Parathyroid adenoma (tissue), 2 donors: ENCODE data around the gene CACNA1C.

Experiments used
- H2AFZ ChIP-seq: fragments of 300-600 bp; sonication (generic); one replicate; pipeline ENCODE4 v1.7.0; 2017; ENCODE audit warnings: antibody characterized with exemption, mild to moderate bottlenecking
- H3K27ac ChIP-seq: fragments of 300-600 bp; sonication (generic); one replicate; pipeline ENCODE4 v1.7.0; 2017
- H3K27me3 ChIP-seq: fragments of 300-600 bp; sonication (generic); one replicate; pipeline ENCODE4 v1.7.0; 2017; ENCODE audit warnings: low read length; ENCODE audit not compliant: control insufficient read depth, insufficient read depth
- H3K36me3 ChIP-seq: fragments of 300-600 bp; sonication (generic); one replicate; pipeline ENCODE4 v1.7.0; 2017; ENCODE audit warnings: low read length; ENCODE audit not compliant: control insufficient read depth, insufficient read depth
- H3K4me1 ChIP-seq: fragments of 300-600 bp; sonication (generic); one replicate; pipeline ENCODE4 v1.7.0; 2017; ENCODE audit warnings: control low read depth
- H3K4me2 ChIP-seq: fragments of 300-600 bp; sonication (generic); one replicate; pipeline ENCODE4 v1.7.0; 2017; ENCODE audit warnings: low read length
- H3K4me3 ChIP-seq: fragments of 300-600 bp; sonication (generic); one replicate; pipeline ENCODE4 v1.7.0; 2017; ENCODE audit warnings: low read depth, low read length
- H3K79me2 ChIP-seq: fragments of 300-600 bp; sonication (generic); one replicate; pipeline ENCODE4 v1.7.0; 2017; ENCODE audit warnings: control low read depth
- H3K9ac ChIP-seq: fragments of 300-600 bp; sonication (generic); one replicate; pipeline ENCODE4 v1.7.0; 2017; ENCODE audit warnings: mild to moderate bottlenecking
- H3K9me3 ChIP-seq: fragments of 300-600 bp; sonication (generic); one replicate; pipeline ENCODE4 v1.7.0; 2017; ENCODE audit warnings: low read length; ENCODE audit not compliant: control insufficient read depth
- CTCF ChIP-seq: fragments of 300-600 bp; sonication (generic); IDR thresholded peaks from one replicate; pipeline ENCODE4 v1.7.0; 2017; ENCODE audit warnings: antibody characterized with exemption, mild to moderate bottlenecking
- donor health status: primary hyperparathyroidism.

The CACNA1C gene

GRCh38 chr12:2623472-2623871, 570.7 kb downstream of the CACNA1C start:
- no peak overlapping the region for H2AFZ ChIP-seq
- TF ChIP-seq CTCF: no peak
- no peak overlapping the region for H3K9ac ChIP-seq
- H3K27ac ChIP-seq: no peak overlapping the region
- H3K4me1 ChIP-seq: no peaks in the 10 kb centered on the region
- no peaks in the 10 kb centered on the region for H3K27me3 ChIP-seq
- H3K36me3 ChIP-seq: no peaks in the 10 kb centered on the region
- no peak overlapping the region for H3K4me2 ChIP-seq
- H3K79me2 ChIP-seq: no peaks in the 10 kb centered on the region
- no peaks in the 10 kb centered on the region for H3K9me3 ChIP-seq
- H3K4me3 ChIP-seq: no peak overlapping the region

- H3K4me3 ChIP-seq: no peak overlapping the region
- H3K27ac ChIP-seq: no peak overlapping the region
Measured at GRCh38 chr12:2624543-2625288, 571.9 kb downstream of the CACNA1C start.

GRCh38 chr12:2625289-2625612, 572.5 kb downstream of the CACNA1C start:
- no peaks in the 10 kb centered on the region for H3K4me1 ChIP-seq
- H3K27ac ChIP-seq: no peak overlapping the region
- H3K4me2 ChIP-seq: no peak overlapping the region
- H2AFZ ChIP-seq: no peak overlapping the region
- H3K9me3 ChIP-seq: no peaks in the 10 kb centered on the region
- H3K79me2 ChIP-seq: no peaks in the 10 kb centered on the region
- TF ChIP-seq CTCF: no peak
- H3K4me3 ChIP-seq: no peak overlapping the region
- no peaks in the 10 kb centered on the region for H3K27me3 ChIP-seq
- no peaks in the 10 kb centered on the region for H3K36me3 ChIP-seq
- H3K9ac ChIP-seq: no peak overlapping the region

More at GRCh38 chr12:2624543-2625288, 571.9 kb downstream of the CACNA1C start:
- no peaks in the 10 kb centered on the region for H3K36me3 ChIP-seq
- H3K9me3 ChIP-seq: no peaks in the 10 kb centered on the region
- no peaks in the 10 kb centered on the region for H3K27me3 ChIP-seq
- TF ChIP-seq CTCF: no peak
- no peak overlapping the region for H3K9ac ChIP-seq
- no peaks in the 10 kb centered on the region for H3K79me2 ChIP-seq
- H3K4me1 ChIP-seq: no peaks in the 10 kb centered on the region
- H3K4me2 ChIP-seq: no peak overlapping the region
- no peak overlapping the region for H2AFZ ChIP-seq

GRCh38 chr12:2627076-2627834, 574.5 kb downstream of the CACNA1C start:
- Histone ChIP-seq H3K9me3 (no peaks in the 10 kb centered on the region), H3K4me3 (no peak overlapping the region), H3K36me3 (no peaks in the 10 kb centered on the region), H2AFZ (no peak overlapping the region), H3K79me2 (no peaks in the 10 kb centered on the region), H3K4me1 (no peaks in the 10 kb centered on the region), H3K4me2 (no peak overlapping the region), H3K27ac (no peak overlapping the region), H3K27me3 (no peaks in the 10 kb centered on the region), H3K9ac (no peak overlapping the region)
- TF ChIP-seq CTCF: no peak
